ENCODE measurements around the gene ADAMTSL4.

DNA sequence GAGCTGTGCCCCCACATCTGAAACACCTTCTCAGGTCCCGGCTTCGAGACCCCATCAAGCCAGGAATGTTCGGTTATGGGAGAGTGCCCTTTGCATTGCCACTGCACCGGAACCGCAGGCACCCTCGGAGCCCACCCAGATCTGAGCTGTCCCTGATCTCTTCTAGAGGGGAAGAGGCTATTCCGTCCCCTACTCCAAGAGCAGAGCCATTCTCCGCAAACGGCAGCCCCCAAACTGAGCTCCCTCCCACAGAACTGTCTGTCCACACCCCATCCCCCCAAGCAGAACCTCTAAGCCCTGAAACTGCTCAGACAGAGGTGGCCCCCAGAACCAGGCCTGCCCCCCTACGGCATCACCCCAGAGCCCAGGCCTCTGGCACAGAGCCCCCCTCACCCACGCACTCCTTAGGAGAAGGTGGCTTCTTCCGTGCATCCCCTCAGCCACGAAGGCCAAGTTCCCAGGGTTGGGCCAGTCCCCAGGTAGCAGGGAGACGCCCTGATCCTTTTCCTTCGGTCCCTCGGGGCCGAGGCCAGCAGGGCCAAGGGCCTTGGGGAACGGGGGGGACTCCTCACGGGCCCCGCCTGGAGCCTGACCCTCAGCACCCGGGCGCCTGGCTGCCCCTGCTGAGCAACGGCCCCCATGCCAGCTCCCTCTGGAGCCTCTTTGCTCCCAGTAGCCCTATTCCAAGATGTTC, 4.3 kb downstream of the ADAMTSL4 start:
- TF ChIP-seq EP300 (IDR thresholded peaks at IDR 0.05; ENCODE audit: borderline replicate concordance in 1 of 2, low read depth in 2 of 2, low read length in 2 of 2) (no peak), POLR2AphosphoS5 (IDR thresholded peaks at IDR 0.05; ENCODE audit: low read depth, low read length) (no peak), POLR2A (IDR thresholded peaks at IDR 0.05; ENCODE audit: control extremely low read depth in 1 of 2, low read depth in 2 of 2, low read length in 2 of 2) (no peak), BRCA1 (IDR thresholded peaks at IDR 0.05; ENCODE audit: low read depth, low read length) (no peak), RNF2 (IDR thresholded peaks at IDR 0.05; ENCODE audit: borderline replicate concordance, low read depth, low read length, missing control alignments, poor library complexity, severe bottlenecking) (no peak)
